ENCODE data around the gene SLITRK3.

Gene SLITRK3

DNA sequence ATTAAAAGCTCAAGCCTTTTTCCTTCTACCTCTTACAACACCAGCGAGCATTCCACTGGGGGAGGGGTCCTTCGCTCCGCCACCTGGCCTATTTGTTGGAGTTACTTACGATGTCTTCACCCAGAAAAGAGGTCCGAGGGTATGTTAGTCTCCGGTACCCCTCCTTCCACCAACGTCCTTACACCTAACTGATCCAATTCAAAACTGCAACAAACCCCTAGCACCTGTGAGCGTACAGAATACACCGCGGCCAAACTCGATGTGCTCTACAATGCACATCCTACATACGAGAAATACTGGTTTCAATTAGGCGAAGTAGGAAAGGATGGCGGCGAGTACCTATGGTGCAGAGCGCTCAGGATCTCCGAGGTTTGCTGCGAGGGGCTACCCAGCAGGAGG, 944 bp downstream of the SLITRK3 start:
- 0 out of 2 replicates have a peak, but pooled peaks cover 6% of the 10 kb centered on the region for H3K9me3 ChIP-seq (ENCODE audit: insufficient read depth, low read length)
- no peak overlapping the region for H3K4me2 ChIP-seq (ENCODE audit: low read depth, low read length, poor library complexity, severe bottlenecking)
- H3K27ac ChIP-seq (ENCODE audit: low read depth, low read length) = no peak overlapping the region
- no peaks in the 10 kb centered on the region for H3F3A ChIP-seq (ENCODE audit: insufficient read depth)
- no peaks in the 10 kb centered on the region for H3K79me2 ChIP-seq (ENCODE audit: insufficient read depth, low read length)
- H3K27me3 ChIP-seq (ENCODE audit: low read length) = no peaks in the 10 kb centered on the region
- H3K9me2 ChIP-seq (replicated peaks; ENCODE audit: insufficient read depth, low read length) = no peaks in the 10 kb centered on the region
- no peak overlapping the region for H3K4me3 ChIP-seq (ENCODE audit: insufficient read depth, low read length, poor library complexity, severe bottlenecking)
- no peak overlapping the region for H3K9ac ChIP-seq (ENCODE audit: low read length)
- no peaks in the 10 kb centered on the region for H3K36me3 ChIP-seq (ENCODE audit: low read length)
- H2AFZ ChIP-seq (ENCODE audit: low read depth, low read length, severe bottlenecking) = no peak overlapping the region
- H4K20me1 ChIP-seq (ENCODE audit: low read depth, low read length) = no peaks in the 10 kb centered on the region
- no peak for TF ChIP-seq EZH2phosphoT487 (conservative IDR thresholded peaks at IDR 0.05; ENCODE audit: low read length)
- TF ChIP-seq, protein P1, sequence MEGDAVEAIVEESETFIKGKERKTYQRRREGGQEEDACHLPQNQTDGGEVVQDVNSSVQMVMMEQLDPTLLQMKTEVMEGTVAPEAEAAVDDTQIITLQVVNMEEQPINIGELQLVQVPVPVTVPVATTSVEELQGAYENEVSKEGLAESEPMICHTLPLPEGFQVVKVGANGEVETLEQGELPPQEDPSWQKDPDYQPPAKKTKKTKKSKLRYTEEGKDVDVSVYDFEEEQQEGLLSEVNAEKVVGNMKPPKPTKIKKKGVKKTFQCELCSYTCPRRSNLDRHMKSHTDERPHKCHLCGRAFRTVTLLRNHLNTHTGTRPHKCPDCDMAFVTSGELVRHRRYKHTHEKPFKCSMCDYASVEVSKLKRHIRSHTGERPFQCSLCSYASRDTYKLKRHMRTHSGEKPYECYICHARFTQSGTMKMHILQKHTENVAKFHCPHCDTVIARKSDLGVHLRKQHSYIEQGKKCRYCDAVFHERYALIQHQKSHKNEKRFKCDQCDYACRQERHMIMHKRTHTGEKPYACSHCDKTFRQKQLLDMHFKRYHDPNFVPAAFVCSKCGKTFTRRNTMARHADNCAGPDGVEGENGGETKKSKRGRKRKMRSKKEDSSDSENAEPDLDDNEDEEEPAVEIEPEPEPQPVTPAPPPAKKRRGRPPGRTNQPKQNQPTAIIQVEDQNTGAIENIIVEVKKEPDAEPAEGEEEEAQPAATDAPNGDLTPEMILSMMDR (IDR thresholded peaks at IDR 0.05; ENCODE audit: insufficient read depth, low read length, poor library complexity, severe bottlenecking) = no peak

DNA sequence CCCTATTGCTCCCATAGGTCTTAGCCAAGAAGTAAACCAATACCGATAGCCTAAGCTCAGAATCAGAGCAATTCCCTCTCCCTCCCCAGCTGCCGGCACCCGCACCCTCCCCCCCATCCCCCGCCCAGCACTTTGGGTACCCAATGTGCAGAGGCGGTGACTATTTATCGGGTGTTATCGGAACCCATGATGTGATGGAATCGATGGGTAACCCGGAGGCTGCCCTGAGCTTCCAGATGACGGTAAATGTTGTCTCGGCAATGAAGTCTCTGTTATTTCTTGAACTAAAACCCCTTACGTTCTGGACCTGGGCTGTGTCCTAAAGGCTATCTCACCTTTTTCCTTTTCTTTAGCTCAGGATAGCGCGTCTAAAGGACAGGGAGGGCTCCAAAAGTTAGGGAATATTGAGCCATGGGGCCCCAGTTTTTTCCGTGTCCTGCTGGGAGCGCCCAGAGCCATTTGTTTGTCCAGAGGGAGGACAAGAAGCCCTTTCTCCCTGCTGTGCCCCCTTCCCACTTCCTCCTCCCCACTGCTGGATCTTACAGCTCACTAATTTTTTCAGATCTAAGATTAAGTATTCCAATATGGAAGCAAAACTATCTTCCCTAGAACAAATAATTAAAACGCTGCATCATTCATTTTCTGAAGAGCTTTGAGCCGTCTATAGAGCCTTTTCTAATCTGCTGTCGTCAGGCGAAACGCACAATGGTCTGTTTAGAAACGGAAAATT, 1.5 kb downstream of the SLITRK3 start:
- Histone ChIP-seq H3K9me3 (ENCODE audit: insufficient read depth, low read length) (0 out of 2 replicates have a peak, but pooled peaks cover 6% of the 10 kb centered on the region), H3K4me3 (ENCODE audit: insufficient read depth, low read length, poor library complexity, severe bottlenecking) (no peak overlapping the region), H4K20me1 (ENCODE audit: low read depth, low read length) (no peaks in the 10 kb centered on the region), H3K36me3 (ENCODE audit: low read length) (no peaks in the 10 kb centered on the region), H3K79me2 (ENCODE audit: insufficient read depth, low read length) (no peaks in the 10 kb centered on the region), H3F3A (ENCODE audit: insufficient read depth) (no peaks in the 10 kb centered on the region), H3K4me2 (ENCODE audit: low read depth, low read length, poor library complexity, severe bottlenecking) (no peak overlapping the region), H3K27me3 (ENCODE audit: low read length) (no peaks in the 10 kb centered on the region), H3K9ac (ENCODE audit: low read length) (no peak overlapping the region), H3K9me2 (replicated peaks; ENCODE audit: insufficient read depth, low read length) (no peaks in the 10 kb centered on the region), H3K27ac (ENCODE audit: low read depth, low read length) (no peak overlapping the region), H2AFZ (ENCODE audit: low read depth, low read length, severe bottlenecking) (no peak overlapping the region)
- no peak for TF ChIP-seq EZH2phosphoT487 (conservative IDR thresholded peaks at IDR 0.05; ENCODE audit: low read length)
- TF ChIP-seq, protein P1 (IDR thresholded peaks at IDR 0.05; ENCODE audit: insufficient read depth, low read length, poor library complexity, severe bottlenecking) = no peak

DNA sequence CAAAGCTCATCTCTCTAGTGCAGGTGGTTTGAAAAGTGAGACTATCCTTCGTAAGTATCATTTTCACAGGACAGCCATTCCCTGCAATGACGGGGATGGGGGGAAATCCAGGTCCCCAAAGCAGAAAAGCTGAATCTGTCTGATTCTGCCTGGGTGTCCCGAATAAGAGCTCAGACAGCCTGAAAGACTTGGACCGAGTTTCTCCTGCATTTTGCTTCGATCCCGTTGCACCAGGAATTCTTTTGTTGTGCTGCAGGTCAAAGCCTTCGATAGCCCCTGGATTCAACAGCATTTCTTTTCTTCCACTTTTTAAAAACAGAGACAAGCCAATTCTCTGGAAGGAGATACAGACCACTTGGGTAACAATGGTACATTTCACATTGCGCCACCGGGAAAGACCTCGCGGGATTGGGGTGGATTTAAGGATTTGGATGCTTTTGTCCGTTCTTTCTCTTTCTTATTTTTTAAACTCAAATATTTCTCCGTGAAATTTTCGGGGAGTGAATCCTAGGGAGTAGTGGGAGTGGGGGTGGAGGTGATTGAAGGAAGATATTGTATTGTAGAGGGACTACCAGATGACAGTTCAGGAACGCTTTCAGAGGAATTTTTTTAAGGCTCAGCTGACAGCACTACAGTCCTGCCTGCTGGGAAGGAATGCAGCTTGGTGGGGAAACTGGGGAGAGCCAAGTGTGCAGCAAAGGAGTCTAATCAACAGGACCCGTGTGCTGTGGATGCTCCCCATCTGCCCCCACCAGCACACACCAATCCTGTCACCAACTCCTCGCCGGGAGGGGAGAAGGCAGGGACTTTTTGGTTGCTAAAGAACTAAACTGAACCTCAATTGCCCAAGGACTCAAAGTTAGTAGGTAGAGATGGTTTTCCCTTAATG, 2.6 kb downstream of the SLITRK3 start:
- Histone ChIP-seq H4K20me1 (ENCODE audit: low read depth, low read length) (no peaks in the 10 kb centered on the region), H3K9me3 (ENCODE audit: insufficient read depth, low read length) (0 out of 2 replicates have a peak, but pooled peaks cover 6% of the 10 kb centered on the region), H3K4me3 (ENCODE audit: insufficient read depth, low read length, poor library complexity, severe bottlenecking) (no peak overlapping the region), H3K79me2 (ENCODE audit: insufficient read depth, low read length) (no peaks in the 10 kb centered on the region), H3K27ac (ENCODE audit: low read depth, low read length) (no peak overlapping the region), H3K9ac (ENCODE audit: low read length) (no peak overlapping the region), H3K36me3 (ENCODE audit: low read length) (no peaks in the 10 kb centered on the region), H3K27me3 (ENCODE audit: low read length) (no peaks in the 10 kb centered on the region), H3F3A (ENCODE audit: insufficient read depth) (no peaks in the 10 kb centered on the region), H3K4me2 (ENCODE audit: low read depth, low read length, poor library complexity, severe bottlenecking) (no peak overlapping the region), H3K9me2 (replicated peaks; ENCODE audit: insufficient read depth, low read length) (no peaks in the 10 kb centered on the region), H2AFZ (ENCODE audit: low read depth, low read length, severe bottlenecking) (no peak overlapping the region)
- no peak for TF ChIP-seq EZH2phosphoT487 (conservative IDR thresholded peaks at IDR 0.05; ENCODE audit: low read length)
- TF ChIP-seq, protein P1 (IDR thresholded peaks at IDR 0.05; ENCODE audit: insufficient read depth, low read length, poor library complexity, severe bottlenecking) = no peak
